Epithelial cell of esophagus (primary cell): ENCODE results near the gene GRIN2A.

Experiments used
- DNase-seq: peaks from one replicate; pipeline ENCODE4 v3.0.0; 2010; ENCODE audit warnings: low read depth
- H3K4me3 ChIP-seq: 2 replicates; pipeline ENCODE4 v1.5.1; 2011; ENCODE audit warnings: mild to moderate bottlenecking, low read length, control low read depth
- CTCF ChIP-seq: IDR thresholded peaks from 2 replicates; pipeline ENCODE4 v1.5.1; 2011; ENCODE audit warnings: low read depth, mild to moderate bottlenecking, low read length, control low read depth, inconsistent platforms; ENCODE audit not compliant: insufficient read depth; ENCODE audit errors: missing control alignments

The GRIN2A gene

GRCh38 chr16:10112021-10112420, 70.2 kb downstream of the GRIN2A start:
- no peak for DNase-seq
- no peak overlapping the region for H3K4me3 ChIP-seq
- TF ChIP-seq CTCF, result no peak

GRCh38 chr16:10111156-10111761, 71.0 kb downstream of the GRIN2A start:
- no peak for DNase-seq
- H3K4me3 ChIP-seq, result no peak overlapping the region
- no peak for TF ChIP-seq CTCF

GRCh38 chr16:10110552-10110951, 71.7 kb downstream of the GRIN2A start:
- no peak for TF ChIP-seq CTCF
- DNase-seq, result no peak
- no peak overlapping the region for H3K4me3 ChIP-seq

GRCh38 chr16:10107081-10107480, 75.1 kb downstream of the GRIN2A start:
- no peak for TF ChIP-seq CTCF
- DNase-seq, result no peak

GRCh38 chr16:10103700-10104099, 78.5 kb downstream of the GRIN2A start:
- no peak overlapping the region for H3K4me3 ChIP-seq
- no peak for TF ChIP-seq CTCF
- no peak for DNase-seq

More at GRCh38 chr16:10107081-10107480, 75.1 kb downstream of the GRIN2A start:
- H3K4me3 ChIP-seq, result no peak overlapping the region

GRCh38 chr16:10103118-10103517, 79.1 kb downstream of the GRIN2A start:
- no peak overlapping the region for H3K4me3 ChIP-seq
- TF ChIP-seq CTCF, result no peak
- DNase-seq, result no peak

GRCh38 chr16:10100829-10101228, 81.4 kb downstream of the GRIN2A start:
- H3K4me3 ChIP-seq, result no peak overlapping the region
- no peak for TF ChIP-seq CTCF
- no peak for DNase-seq
